H9 (cell line): ENCODE measurements around the gene MTMR3. TPM values are rescaled to one million over a fixed set of nuclear protein-coding genes. Genes with fewer than 3 reads are reported as not detected.
A peak's percentile ranks its signal among the peaks of the same experiment; 100 is the strongest.

Source experiments
- DNase-seq: peaks from one replicate; pipeline ENCODE4 v3.0.0-alpha.2; 2017
- H2AFZ ChIP-seq: one replicate; pipeline ENCODE4 v1.6.1; 2013; ENCODE audit warnings: mild to moderate bottlenecking, low read length, control low read depth, moderate library complexity
- H2AK5ac ChIP-seq: 2 replicates; pipeline ENCODE4 v1.6.1; 2013; ENCODE audit warnings: low read length, control low read depth, mixed read lengths; ENCODE audit not compliant: insufficient read length
- H2BK120ac ChIP-seq: one replicate; pipeline ENCODE4 v1.6.1; 2013; ENCODE audit warnings: low read depth, mild to moderate bottlenecking, low read length, control low read depth, inconsistent platforms; ENCODE audit not compliant: poor library complexity, severe bottlenecking
- H2BK12ac ChIP-seq: 2 replicates; pipeline ENCODE4 v1.6.1; 2013; ENCODE audit warnings: low read length, control low read depth, mixed read lengths, low read depth; ENCODE audit not compliant: insufficient read length
- H2BK15ac ChIP-seq: 2 replicates; pipeline ENCODE4 v1.6.1; 2013; ENCODE audit warnings: low read depth, low read length, control low read depth
- H2BK20ac ChIP-seq: one replicate; pipeline ENCODE4 v1.6.1; 2013; ENCODE audit warnings: low read depth, mild to moderate bottlenecking, low read length, control low read depth, inconsistent platforms; ENCODE audit not compliant: poor library complexity, severe bottlenecking
- H2BK5ac ChIP-seq: 2 replicates; pipeline ENCODE4 v1.6.1; 2013; ENCODE audit warnings: low read length, control low read depth, mixed read lengths; ENCODE audit not compliant: insufficient read length
- H3K14ac ChIP-seq: 2 replicates; pipeline ENCODE4 v1.6.1; 2013; ENCODE audit warnings: low read length, control low read depth; ENCODE audit not compliant: insufficient read depth
- H3K18ac ChIP-seq: 2 replicates; pipeline ENCODE4 v1.6.1; 2013; ENCODE audit warnings: low read depth, mild to moderate bottlenecking, mixed read lengths, low read length, control low read depth; ENCODE audit not compliant: insufficient read length
- H3K23ac ChIP-seq: 2 replicates; pipeline ENCODE4 v1.6.1; 2013; ENCODE audit warnings: low read length, control low read depth, mixed read lengths, low read depth; ENCODE audit not compliant: insufficient read length
- H3K23me2 ChIP-seq: 2 replicates; pipeline ENCODE4 v1.6.1; 2013; ENCODE audit warnings: low read depth, mild to moderate bottlenecking, mixed read lengths, low read length, control low read depth; ENCODE audit not compliant: insufficient read length, poor library complexity, severe bottlenecking
- H3K27ac ChIP-seq: 2 replicates; pipeline ENCODE4 v1.5.1; 2013; ENCODE audit warnings: low read length, control low read depth, mixed read lengths, low read depth; ENCODE audit not compliant: insufficient read length
- H3K27me3 ChIP-seq: 2 replicates; pipeline ENCODE4 v1.6.1; 2013; ENCODE audit warnings: low read length, control low read depth, inconsistent platforms; ENCODE audit not compliant: insufficient read depth
- H3K4ac ChIP-seq: 2 replicates; pipeline ENCODE4 v1.6.1; 2013; ENCODE audit warnings: low read depth, mild to moderate bottlenecking, control low read depth, inconsistent platforms, low read length, moderate library complexity
- H3K4me1 ChIP-seq: 2 replicates; pipeline ENCODE4 v1.6.1; 2013; ENCODE audit warnings: low read length, control low read depth, inconsistent platforms; ENCODE audit not compliant: insufficient read depth
- H3K4me2 ChIP-seq: 2 replicates; pipeline ENCODE4 v1.6.1; 2013; ENCODE audit warnings: low read length, control low read depth, mixed read lengths; ENCODE audit not compliant: insufficient read length, insufficient read depth
- H3K56ac ChIP-seq: 2 replicates; pipeline ENCODE4 v1.6.1; 2013; ENCODE audit warnings: low read depth, mild to moderate bottlenecking, mixed read lengths, low read length, control low read depth; ENCODE audit not compliant: insufficient read length
- H3K79me1 ChIP-seq: 2 replicates; pipeline ENCODE4 v1.6.1; 2013; ENCODE audit warnings: low read depth, mild to moderate bottlenecking, moderate library complexity, low read length, control low read depth, inconsistent platforms; ENCODE audit not compliant: insufficient read depth, poor library complexity, severe bottlenecking
- H3K79me2 ChIP-seq: 2 replicates; pipeline ENCODE4 v1.6.1; 2013; ENCODE audit warnings: low read length, control low read depth, inconsistent platforms; ENCODE audit not compliant: insufficient read depth
- H3K9ac ChIP-seq: 2 replicates; pipeline ENCODE4 v1.6.1; 2013; ENCODE audit warnings: low read length, control low read depth, mixed read lengths; ENCODE audit not compliant: insufficient read length; ENCODE audit errors: extremely low read depth
- H3K9me3 ChIP-seq: one replicate; pipeline ENCODE4 v1.6.1; 2013; ENCODE audit warnings: low read depth, low read length, inconsistent platforms; ENCODE audit not compliant: control insufficient read depth
- H3T11ph ChIP-seq: one replicate; pipeline ENCODE4 v1.6.1; 2013; ENCODE audit warnings: mild to moderate bottlenecking, low read length, control low read depth, inconsistent platforms
- H4K20me1 ChIP-seq: one replicate; pipeline ENCODE4 v1.6.1; 2013; ENCODE audit not compliant: control insufficient read depth, insufficient read length, insufficient read depth
- H4K5ac ChIP-seq: 2 replicates; pipeline ENCODE4 v1.6.1; 2013; ENCODE audit warnings: low read depth, mild to moderate bottlenecking, mixed read lengths, low read length, control low read depth; ENCODE audit not compliant: insufficient read length
- H4K8ac ChIP-seq: replicated peaks from 2 replicates; pipeline ENCODE4 v1.6.1; 2013; ENCODE audit warnings: low read length, control low read depth, mixed read lengths, low read depth; ENCODE audit not compliant: insufficient read length
- H4K91ac ChIP-seq: 2 replicates; pipeline ENCODE4 v1.6.1; 2013; ENCODE audit warnings: low read depth, mild to moderate bottlenecking, moderate library complexity, mixed read lengths, low read length, control low read depth; ENCODE audit not compliant: insufficient read length
- H3K27ac Mint-ChIP-seq, 3 experiments: 2 replicates in 2 of 3; 3 replicates in 1 of 3; pipeline ENCODE4 v1.8.0; 2020 to 2021; ENCODE audit warnings: mixed read lengths in 3 of 3, mild to moderate bottlenecking in 1 of 3, moderate library complexity in 1 of 3
- H3K27me3 Mint-ChIP-seq: 2 replicates; pipeline ENCODE4 v1.8.0; 2021; ENCODE audit warnings: low read depth, mild to moderate bottlenecking, moderate library complexity, mixed read lengths
- H3K36me3 Mint-ChIP-seq, 3 experiments: 2 replicates in 2 of 3; 3 replicates in 1 of 3; pipeline ENCODE4 v1.8.0; 2020 to 2021; ENCODE audit warnings: low read depth in 3 of 3, mixed read lengths in 3 of 3; ENCODE audit not compliant: insufficient read depth in 1 of 3
- H3K4me1 Mint-ChIP-seq, 2 experiments: 2 replicates each; pipeline ENCODE4 v1.8.0; 2020; ENCODE audit warnings: mixed read lengths in 2 of 2
- H3K4me3 Mint-ChIP-seq, 2 experiments: 2 replicates in 1 of 2; 3 replicates in 1 of 2; pipeline ENCODE4 v1.8.0; 2020 to 2021; ENCODE audit warnings: mild to moderate bottlenecking in 2 of 2, mixed read lengths in 2 of 2, moderate library complexity in 1 of 2
- H3K9me3 Mint-ChIP-seq, 2 experiments: 2 replicates in 1 of 2; 3 replicates in 1 of 2; pipeline ENCODE4 v1.8.0; 2020; ENCODE audit warnings: mild to moderate bottlenecking in 2 of 2, mixed read lengths in 2 of 2, moderate library complexity in 1 of 2
- WGBS: extraction: QIAGEN DNeasy Blood & Tissue Kit; methylation state at CpG from one replicate; pipeline ENCODE4 v1.1.7; 2013; ENCODE audit warnings: missing lambda C conversion rate, low lambda C conversion rate, mixed read lengths; ENCODE audit not compliant: insufficient read length; ENCODE audit errors: extremely low coverage; 5-methylcytosine and 5-hydroxymethylcytosine counted together
- total RNA-seq: library from RNA; stranded (reverse); gene quantifications from 2 replicates; pipeline ENCODE4 v1.2.1, GENCODE V29; 2021
- TF ChIP-seq, protein P1 (sequence below): fragments of 200-600 bp; sonication (generic); conservative IDR thresholded peaks from 3 replicates; pipeline ENCODE4 v1.8.0; 2021; ENCODE audit warnings: antibody characterized with exemption, mild to moderate bottlenecking

Gene MTMR3
- total RNA-seq, 1 experiment from 2014 or later = 19.8 TPM

GRCh38 chr22:30016596-30016995 lies 133.6 kb downstream of the MTMR3 start:
- no peak overlapping the region for H3K56ac ChIP-seq
- H4K91ac ChIP-seq = no peak overlapping the region
- H3K4me1 Mint-ChIP-seq = no peaks in the 10 kb centered on the region
- no peak overlapping the region for H4K5ac ChIP-seq
- H3K14ac ChIP-seq = no peak overlapping the region
- H3K27ac Mint-ChIP-seq = peak overlapping the region in 1 of 3 experiments; percentile 64; a peak in 2 of 7 replicates
- no peaks in the 10 kb centered on the region for H3K9me3 Mint-ChIP-seq
- H3K27ac ChIP-seq = no peak overlapping the region
- H3K4me2 ChIP-seq = no peak overlapping the region
- WGBS = no CpG with 5 or more reads among the region's 4 CpGs
- no peak overlapping the region for H3K18ac ChIP-seq
- H2AK5ac ChIP-seq = no peak overlapping the region
- no peak overlapping the region for H3K4ac ChIP-seq
- no peak overlapping the region for H2AFZ ChIP-seq
- no peak overlapping the region for H2BK15ac ChIP-seq
- TF ChIP-seq, protein P1, sequence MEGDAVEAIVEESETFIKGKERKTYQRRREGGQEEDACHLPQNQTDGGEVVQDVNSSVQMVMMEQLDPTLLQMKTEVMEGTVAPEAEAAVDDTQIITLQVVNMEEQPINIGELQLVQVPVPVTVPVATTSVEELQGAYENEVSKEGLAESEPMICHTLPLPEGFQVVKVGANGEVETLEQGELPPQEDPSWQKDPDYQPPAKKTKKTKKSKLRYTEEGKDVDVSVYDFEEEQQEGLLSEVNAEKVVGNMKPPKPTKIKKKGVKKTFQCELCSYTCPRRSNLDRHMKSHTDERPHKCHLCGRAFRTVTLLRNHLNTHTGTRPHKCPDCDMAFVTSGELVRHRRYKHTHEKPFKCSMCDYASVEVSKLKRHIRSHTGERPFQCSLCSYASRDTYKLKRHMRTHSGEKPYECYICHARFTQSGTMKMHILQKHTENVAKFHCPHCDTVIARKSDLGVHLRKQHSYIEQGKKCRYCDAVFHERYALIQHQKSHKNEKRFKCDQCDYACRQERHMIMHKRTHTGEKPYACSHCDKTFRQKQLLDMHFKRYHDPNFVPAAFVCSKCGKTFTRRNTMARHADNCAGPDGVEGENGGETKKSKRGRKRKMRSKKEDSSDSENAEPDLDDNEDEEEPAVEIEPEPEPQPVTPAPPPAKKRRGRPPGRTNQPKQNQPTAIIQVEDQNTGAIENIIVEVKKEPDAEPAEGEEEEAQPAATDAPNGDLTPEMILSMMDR = no peak
- no peak overlapping the region for H2BK12ac ChIP-seq
- H4K20me1 ChIP-seq = no peaks in the 10 kb centered on the region
- H3K27me3 Mint-ChIP-seq = no peaks in the 10 kb centered on the region
- DNase-seq = no peak
- no peak overlapping the region for H2BK5ac ChIP-seq
- H3K27me3 ChIP-seq = no peaks in the 10 kb centered on the region
- no peaks in the 10 kb centered on the region for H3K23me2 ChIP-seq
- no peaks in the 10 kb centered on the region for H3K79me1 ChIP-seq
- H3K4me1 ChIP-seq = no peaks in the 10 kb centered on the region
- no peaks in the 10 kb centered on the region for H3K79me2 ChIP-seq
- no peak overlapping the region for H2BK20ac ChIP-seq
- H2BK120ac ChIP-seq = no peak overlapping the region
- H3K23ac ChIP-seq = no peak overlapping the region
- no peak overlapping the region for H3K4me3 Mint-ChIP-seq
- H3T11ph ChIP-seq = no peak overlapping the region
- no peak overlapping the region for H4K8ac ChIP-seq
- H3K9me3 ChIP-seq = no peaks in the 10 kb centered on the region
- H3K9ac ChIP-seq = no peak overlapping the region
- H3K36me3 Mint-ChIP-seq = peaks cover 16 to 84% (median 72%) of the 10 kb centered on the region in 3 experiments
